GM18907 (cell line): ENCODE measurements around the gene TANC1.

Source experiments
- ATAC-seq: cut with Tn5 transposase; IDR thresholded peaks from one replicate; pipeline ENCODE4 v1.9.1; 2021; ENCODE audit warnings: mild to moderate bottlenecking, moderate library complexity; ENCODE audit not compliant: unreplicated experiment

Gene TANC1

DNA sequence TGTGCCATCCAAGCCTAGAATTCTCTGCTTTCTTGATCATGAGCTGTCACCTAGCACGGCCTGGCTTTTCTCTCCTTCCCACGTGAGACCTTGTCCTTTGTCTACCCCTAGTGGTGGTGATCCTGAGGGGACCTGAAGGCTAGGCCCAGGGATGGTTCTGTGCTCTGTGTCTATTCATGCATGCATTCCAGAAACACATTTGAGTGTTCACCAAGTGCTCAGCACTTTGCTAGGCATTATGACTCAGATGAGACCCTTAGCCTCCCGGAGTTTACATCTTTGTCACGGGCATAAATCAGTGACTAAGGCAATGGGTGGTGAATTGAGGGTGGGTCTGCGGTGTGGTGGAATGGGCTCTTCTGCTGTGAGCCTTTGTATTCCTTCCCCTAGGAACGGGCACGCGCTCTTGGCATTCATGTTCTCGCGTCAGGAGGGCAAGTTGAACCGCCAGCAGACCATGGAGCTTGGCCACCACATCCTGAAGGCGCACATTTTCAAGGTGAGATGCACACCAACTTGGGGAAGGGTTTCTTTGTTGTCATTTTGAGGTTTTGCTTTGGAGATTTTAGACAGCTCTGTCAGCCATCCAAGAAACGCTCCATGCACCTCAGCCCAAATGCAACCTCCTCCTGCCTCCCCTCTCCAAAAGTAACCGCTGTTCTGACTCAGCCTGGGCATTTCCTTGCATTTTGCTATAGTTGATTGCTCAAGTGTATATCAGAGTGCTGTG lies 217.1 kb downstream of the TANC1 start:
- peak; percentile 65 for ATAC-seq

DNA sequence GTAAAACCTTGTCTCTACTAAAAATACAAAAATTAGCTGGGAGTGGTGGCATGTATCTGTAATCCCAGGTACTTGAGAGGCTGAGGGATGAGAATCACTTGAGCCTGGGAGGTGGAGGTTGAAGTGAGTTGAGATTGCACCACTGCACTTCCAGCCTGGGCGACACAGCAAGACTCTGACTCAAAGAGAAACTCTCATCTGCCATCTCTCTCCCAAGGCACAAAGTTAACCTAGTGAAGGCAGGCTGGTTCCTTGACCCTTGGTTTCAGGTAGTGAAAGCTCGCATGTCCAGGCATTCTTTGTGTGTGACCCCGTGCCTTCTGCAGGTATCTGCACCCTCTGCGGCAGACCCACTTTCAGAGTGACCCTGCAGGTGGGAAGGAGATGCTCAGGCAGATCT lies 218.0 kb downstream of the TANC1 start:
- peak; percentile 62 for ATAC-seq

DNA sequence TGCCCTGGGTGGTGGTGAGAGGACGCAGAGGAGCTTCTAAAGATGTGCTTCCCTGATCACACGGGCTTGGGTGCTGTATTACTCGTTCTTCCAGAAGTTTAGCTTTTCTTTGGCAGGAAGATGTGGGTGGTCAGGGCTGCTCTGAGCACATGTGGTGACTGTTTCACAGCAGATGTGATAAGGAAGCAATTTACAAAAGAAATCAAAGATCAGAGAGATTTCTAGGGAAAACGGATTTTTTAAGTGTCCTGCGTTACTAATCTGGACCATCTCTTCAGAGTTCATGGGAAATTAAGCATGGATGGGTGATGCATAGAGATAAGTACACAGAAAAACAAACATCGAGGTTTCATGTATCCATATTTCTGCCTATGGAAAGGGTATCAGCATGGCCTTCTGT lies 218.7 kb downstream of the TANC1 start:
- no peak for ATAC-seq

DNA sequence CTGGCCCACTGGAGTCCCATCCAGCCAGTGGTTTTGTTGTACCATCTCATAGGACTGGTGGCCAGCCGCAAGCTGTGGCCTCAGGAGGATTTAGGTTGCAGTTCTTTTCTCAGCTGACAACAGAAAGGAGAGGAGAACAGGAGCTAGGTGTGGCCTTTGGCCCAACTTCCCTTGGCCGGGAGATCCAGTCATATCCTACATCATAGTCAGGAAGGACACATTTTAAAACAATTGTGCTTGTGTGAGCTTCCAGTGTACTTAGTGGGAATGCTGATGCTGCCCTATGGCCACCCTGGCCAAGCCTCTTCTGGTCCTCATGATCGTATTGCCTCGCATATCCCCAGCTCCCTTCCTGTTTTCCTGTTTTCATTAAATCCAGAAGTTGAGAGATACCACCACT lies 220.0 kb downstream of the TANC1 start:
- no peak for ATAC-seq

DNA sequence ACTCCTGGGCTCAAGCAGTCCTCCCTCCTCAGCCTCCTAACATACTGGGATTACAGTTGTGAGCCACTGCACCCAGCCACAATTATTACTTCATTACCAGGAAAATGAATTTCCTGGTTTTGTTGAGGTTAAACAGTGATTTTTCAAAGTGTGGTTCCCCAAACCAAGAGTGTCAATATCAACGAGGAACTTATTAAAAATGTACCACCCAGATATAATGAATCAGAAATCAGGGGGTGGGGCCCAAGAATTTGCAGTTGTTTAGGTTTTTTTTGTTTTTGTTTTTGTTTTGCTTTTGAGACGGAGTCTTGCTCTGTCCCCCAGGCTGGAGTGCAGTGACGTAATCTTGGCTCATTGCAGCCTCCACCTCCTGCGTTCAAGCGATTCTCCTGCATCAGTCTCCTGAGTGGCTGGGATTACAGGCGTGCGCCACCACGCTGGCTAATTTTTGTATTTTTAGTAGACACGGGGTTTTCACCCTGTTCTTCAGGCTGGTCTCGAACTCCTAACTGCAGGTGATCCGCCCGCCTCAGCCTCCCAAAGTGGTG lies 224.0 kb downstream of the TANC1 start:
- ATAC-seq, result no peak

DNA sequence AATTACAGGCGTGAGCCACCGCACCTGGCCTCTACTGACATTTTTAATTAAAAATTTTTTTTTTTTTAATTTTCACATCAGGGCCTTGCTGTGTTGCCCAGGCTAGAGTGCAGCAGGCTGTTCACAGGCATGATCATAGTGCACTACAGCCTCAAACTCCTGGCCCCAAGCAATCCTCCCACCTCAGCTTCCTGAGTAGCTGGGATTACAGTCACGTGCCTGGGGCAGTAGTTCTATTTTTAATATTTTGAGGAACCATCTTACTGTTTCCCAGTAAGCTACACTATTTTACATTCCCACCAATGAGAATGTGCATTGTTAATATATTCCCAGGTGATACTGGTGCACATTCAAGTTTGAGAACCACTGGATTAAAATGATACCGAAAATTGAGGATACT lies 225.4 kb downstream of the TANC1 start:
- ATAC-seq, result no peak

DNA sequence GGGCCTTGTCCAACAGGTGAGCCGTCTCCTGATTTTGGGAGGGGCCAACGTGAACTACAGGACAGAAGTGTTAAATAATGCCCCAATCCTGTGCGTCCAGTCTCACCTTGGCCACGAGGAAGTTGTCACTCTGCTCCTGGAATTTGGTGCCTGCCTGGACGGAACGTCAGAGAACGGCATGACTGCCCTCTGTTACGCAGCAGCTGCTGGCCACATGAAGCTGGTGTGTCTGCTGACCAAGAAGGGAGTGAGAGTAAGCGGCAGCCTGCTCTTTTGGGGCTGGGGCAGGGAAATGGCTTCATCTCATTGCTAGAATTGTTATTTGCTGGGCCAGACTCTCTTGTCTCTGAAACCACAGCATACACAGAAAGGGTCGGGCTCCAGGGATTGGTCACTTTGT lies 225.8 kb downstream of the TANC1 start:
- no peak for ATAC-seq

DNA sequence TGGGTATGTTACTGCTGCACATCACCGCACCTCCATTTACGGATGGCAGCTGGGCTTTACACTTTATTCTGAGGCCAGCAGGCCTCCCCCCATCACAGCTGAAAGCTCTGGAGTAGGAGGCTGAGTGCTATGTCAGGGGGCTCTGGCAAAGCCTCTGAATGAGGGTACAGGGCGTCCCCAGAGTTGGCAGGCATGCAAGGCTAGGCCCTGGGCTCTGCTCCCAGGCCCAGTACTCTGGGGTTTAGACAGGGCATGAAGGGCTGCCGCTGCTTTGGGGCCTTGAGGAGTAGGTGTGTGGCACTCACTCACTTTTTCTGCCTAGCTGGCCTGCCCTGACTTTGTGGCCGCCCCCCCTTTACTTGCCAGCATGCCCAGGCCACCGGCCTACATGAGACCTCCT lies 227.3 kb downstream of the TANC1 start:
- no peak for ATAC-seq

DNA sequence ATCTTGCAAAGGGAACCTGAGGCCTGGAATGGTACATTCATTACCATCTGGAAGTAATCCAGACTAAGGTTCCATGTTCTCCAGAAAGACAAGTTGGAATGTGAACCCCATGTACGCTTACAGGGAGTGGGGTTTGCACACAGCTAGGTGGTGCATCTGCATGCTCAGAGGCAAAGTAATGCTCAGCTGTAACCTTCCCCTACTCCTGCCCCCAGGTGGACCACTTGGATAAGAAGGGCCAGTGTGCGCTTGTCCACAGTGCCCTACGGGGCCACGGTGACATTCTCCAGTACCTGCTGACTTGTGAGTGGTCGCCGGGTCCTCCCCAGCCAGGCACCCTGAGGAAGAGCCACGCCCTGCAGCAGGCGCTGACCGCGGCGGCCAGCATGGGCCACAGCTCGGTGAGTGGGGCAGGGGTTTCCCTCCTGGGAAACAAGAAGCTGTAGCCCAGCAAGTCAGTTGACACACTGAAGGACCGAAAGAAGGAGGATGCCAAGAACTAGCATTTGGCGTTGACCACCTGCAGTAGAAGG lies 228.0 kb downstream of the TANC1 start:
- ATAC-seq, result no peak

DNA sequence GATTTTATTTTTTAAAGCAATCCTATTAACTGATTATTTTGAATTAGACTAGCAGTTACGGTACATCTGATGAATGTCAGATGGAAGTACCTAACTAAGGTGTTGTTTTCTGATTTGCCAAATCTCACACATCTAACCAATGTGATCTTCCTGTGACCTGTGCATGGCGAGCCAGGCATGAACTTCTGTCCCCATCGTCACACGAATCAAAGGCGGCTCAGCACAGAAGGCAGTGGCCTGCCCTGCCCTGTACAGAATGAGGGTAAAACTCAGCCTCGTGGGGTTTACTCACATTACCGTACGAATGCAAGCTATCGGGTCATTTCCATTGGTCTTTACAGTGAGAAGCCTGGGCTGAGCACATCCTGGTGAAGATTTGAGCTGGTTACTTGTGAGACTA lies 230.8 kb downstream of the TANC1 start:
- ATAC-seq, result no peak

DNA sequence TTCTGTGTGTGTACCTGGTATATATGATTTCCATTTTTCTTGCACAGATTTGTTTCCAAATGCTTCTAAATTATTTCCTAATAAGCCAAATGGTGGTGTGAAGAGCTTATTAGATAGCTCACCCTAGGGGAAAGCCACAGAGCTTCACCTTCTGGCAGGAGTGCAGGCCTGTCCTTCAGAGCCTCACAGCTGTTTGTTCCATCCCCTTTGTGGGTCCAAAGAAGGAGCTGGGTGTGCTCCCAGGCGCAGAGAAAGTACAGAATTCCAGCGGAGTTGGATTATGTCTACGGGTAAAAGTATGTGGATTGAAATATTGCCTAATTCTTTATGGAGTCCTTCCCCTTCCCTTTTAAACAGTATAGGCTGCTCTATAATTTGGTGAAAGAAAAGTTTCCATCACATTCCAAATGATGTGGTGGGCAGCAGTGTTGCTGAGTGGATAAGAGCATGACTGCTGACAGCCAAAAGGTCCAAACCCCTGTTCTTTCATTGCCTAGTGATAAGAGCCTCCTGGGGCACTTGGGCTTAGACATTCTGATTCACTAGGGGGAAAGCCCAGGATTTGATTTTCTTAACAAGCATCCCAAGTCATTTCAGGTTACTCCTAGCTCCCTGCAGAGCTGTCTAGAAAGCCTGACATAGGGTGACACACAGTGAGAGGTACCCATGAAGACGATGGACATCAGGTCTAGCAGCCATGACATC lies 231.5 kb downstream of the TANC1 start:
- ATAC-seq, result no peak

DNA sequence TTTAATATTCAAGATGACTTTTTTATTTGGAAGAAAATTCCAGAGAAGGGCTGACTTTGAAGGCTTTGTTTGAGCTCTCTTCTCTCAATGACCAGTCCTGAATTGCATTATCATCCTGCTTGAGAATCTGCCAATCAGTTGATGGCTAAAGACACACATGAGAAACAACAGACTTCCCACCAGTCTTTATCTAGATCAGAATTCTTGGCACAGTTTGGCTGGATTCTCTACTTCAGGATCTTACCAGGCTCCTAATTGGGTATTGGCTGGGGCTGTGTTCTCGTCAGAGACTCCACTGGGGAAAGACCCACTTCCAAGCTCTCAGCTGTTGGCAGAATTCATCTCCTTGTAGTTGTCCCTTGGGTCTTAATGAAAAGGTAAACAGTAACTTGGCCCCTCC lies 232.1 kb downstream of the TANC1 start:
- no peak for ATAC-seq

DNA sequence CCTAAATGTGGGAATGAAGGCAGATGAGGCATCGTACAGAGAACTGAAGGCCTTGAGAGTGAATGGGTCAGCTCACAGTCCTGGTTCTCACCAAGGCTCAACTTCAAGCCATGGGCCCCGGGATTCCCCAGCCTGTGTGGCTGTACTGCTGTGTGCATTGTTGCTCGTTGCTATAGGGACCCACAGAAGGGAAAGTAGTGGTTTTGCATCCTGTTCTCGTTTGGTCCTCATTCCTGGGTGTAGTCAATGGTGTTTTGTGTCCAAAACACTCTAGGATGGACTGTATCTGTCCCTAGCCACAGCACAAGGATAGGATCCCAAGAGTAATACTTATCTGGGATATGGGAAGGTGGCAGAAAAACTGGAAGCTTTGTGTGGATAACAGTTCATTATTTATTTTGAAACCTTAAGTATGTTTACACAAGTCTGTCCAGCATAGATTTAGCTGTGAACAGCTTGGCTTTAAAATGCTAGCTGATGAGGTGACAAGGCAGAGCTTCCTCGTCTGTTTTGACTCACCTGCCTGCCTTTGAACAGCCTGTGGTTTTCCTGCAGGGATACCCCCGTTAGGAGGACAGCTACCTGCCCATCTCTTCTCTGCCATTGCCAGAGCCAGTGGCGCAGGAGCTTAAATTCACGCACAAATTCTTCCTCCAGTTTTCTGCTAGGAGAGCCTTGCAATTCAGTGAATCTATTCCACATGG lies 233.1 kb downstream of the TANC1 start:
- peak; percentile 99 for ATAC-seq

DNA sequence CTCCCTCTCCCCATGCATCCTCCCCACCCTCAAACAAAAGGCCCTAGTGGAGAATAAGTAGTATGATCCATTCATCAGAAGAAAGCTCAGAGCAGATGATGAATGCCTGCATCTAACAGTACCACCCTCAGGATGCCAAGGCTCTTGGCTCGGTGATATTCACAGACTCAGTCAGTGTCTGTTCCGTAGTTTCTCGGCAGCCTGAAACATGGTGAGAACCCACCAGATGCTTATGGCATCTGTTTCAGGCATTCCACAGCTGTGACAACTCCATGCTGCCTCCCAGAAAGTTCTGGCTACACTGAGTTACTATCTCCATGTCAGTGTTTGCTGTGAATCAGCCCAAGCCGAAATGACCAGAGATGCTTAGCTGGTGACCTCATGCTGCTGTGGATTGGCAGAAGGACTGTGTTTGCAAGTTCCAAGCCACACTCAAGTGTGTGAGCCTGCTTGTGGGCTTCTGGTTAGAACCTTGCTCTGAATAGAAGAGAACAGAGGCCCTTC lies 234.2 kb downstream of the TANC1 start:
- ATAC-seq, result no peak

DNA sequence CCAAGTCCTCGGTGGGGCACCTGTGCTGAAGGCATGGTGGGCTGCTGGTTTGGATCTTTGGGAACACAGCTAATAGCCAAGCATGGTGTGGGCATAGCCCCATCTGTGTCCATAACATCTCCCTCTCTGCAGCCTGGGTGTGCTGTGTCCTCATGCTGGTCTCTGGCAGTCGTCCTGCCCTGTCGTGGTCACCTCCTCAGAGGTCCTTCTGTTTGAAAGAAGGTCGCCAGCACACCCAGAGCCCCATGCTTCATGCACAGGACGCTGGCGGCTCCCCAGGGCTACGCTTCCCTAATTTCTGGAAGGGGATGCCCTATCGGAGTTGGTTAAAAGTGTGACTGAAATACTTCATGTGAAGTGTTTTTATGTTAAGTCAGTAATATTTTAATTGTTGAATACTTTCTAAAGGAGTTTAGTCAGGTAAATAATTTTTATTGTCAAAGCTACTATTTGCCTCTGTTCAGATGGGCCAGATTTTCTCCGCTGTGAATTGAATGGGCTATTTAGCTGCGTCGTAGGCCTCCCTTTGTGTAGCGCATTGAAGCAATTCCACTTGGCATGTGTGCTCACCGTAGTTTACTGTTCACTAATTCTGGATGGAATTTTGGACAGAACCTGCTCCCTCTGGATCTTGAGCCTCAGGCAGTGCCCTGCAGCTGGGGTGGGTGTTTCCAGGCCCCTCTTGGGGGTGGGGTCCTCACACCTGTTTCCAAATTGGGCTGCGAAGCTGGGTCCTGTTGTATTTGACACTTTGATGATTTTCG lies 236.1 kb downstream of the TANC1 start:
- no peak for ATAC-seq

DNA sequence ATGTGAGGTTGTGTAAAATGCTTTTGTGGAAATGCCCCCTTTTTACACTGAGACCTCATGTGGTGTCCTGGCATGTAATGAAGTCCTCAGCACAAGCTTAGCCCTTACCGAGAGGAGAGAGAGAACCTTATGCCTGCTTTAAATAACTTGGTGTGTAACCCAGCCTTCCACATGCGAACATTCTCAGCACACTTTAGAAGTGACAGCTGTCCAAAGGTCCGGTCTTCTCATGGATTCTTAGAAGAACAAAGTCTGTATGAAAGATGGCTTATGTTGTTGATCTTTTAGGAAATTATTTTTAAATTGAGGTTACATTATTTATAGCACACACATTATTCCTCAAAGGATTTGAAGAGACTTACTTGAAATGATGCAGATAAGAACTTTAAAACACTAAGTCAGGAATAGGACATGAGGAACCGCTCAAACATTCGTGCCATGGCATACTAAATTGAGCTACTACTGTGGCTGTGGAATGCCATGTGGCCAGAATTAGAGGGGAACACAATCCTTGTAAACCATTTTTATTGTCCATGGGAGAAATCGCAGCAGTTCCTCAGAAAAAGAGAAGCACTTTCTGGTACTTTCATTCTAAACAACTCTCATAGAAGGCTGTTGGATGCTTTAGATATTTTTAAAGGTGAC lies 238.4 kb downstream of the TANC1 start:
- ATAC-seq, result no peak

DNA sequence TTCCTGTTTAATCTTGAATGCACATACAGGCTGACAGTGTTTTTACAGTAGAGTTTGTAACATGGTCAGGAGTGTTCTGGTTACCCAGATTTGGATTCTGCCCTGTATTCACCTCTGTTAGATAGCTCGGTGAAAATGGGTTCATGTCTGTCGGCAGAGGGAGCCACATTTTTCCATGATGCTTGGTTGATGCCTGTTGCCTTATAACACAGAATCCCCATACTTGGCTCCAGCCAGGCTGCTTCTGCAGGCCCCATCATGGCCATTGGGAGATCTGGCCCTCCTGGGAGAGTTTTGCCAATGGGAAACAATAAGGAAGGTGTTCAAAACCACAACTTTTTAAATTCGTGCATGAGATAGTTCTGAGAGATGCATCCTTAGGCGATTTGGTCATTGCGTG lies 240.0 kb downstream of the TANC1 start:
- no peak for ATAC-seq

DNA sequence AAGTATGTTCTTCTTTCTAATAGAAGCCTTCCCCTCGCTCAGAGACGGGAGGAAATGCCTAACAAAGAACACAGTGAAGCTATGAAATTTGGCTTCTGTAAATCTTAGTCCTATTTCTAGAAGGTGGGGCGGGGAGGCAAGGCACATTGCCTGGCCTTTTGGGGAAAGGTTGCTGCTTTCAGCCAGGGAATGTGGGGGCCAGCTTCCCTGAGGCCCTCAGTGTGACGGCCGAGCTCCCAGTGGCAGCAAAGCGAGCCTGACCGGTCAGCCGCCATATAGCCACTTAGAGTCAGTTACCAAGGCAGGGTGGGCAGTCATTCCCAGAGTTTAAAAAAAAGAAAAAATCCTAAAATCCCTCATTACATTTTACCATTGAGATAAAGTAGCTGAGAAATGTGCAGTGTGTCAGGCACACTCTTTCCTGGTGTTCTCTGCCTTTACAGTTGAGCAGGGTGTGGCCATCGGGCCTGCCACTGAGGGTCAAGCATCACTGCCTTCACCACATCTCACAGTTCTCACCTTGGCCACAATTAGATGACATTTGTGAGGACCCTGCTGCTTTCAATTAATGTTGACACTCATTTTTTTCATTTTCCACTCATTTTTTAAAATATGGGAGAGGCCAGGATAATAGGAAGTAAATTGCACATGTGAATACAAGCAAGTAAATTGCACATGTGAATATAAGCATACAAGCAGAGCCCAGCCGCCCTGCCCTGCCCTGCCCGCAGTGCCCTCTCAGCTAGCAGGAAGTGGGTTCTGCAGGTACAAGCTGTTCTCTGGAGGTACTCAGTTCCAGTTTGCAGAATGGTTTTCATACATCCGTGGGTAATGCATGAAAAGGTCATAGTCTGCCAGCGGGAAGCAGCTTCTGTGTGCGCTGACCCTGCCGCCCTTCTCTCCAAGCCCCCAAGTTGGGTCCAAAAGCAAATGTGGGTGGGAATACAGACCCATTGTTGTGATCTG lies 241.2 kb downstream of the TANC1 start:
- peak; percentile 86 for ATAC-seq
